HEK293 (cell line): ENCODE results near the gene ERBIN.

ENCODE experiments used
- GFI1B ChIP-seq: fragments of 450-650 bp; formaldehyde crosslinking; IDR thresholded peaks from 2 replicates; pipeline ENCODE4 v1.5.1; 2016; ENCODE audit warnings: missing biosample characterization, missing genetic modification characterization
- YY2 ChIP-seq: fragments of 450-650 bp; formaldehyde crosslinking; IDR thresholded peaks from 2 replicates; pipeline ENCODE4 v1.5.1; 2016; ENCODE audit warnings: missing biosample characterization, missing genetic modification characterization
- ZBTB8A ChIP-seq: fragments of 450-650 bp; formaldehyde crosslinking; IDR thresholded peaks from 2 replicates; pipeline ENCODE4 v1.5.1; 2016; ENCODE audit warnings: missing biosample characterization, missing genetic modification characterization
- ZNF138 ChIP-seq: fragments of 450-650 bp; formaldehyde crosslinking; IDR thresholded peaks from 2 replicates; pipeline ENCODE4 v1.5.1; 2016; ENCODE audit warnings: missing biosample characterization, missing genetic modification characterization, borderline replicate concordance
- ZNF169 ChIP-seq: fragments of 450-650 bp; formaldehyde crosslinking; IDR thresholded peaks from 2 replicates; pipeline ENCODE4 v1.5.1; 2016; ENCODE audit warnings: missing biosample characterization, missing genetic modification characterization
- ZNF311 ChIP-seq: fragments of 450-650 bp; formaldehyde crosslinking; IDR thresholded peaks from 2 replicates; pipeline ENCODE4 v1.5.1; 2017; ENCODE audit warnings: missing biosample characterization, missing genetic modification characterization, borderline replicate concordance
- ZNF341 ChIP-seq: fragments of 450-650 bp; formaldehyde crosslinking; IDR thresholded peaks from 2 replicates; pipeline ENCODE4; 2016; ENCODE audit warnings: low read depth, missing biosample characterization, missing genetic modification characterization
- ZNF350 ChIP-seq: fragments of 450-650 bp; formaldehyde crosslinking; IDR thresholded peaks from 2 replicates; pipeline ENCODE4 v1.5.0; 2017; ENCODE audit warnings: missing biosample characterization, mild to moderate bottlenecking, missing genetic modification characterization
- ZNF423 ChIP-seq: fragments of 450-650 bp; formaldehyde crosslinking; IDR thresholded peaks from 2 replicates; pipeline ENCODE4 v1.5.1; 2016; ENCODE audit warnings: missing biosample characterization, missing genetic modification characterization
- ZNF510 ChIP-seq: fragments of 450-650 bp; formaldehyde crosslinking; IDR thresholded peaks from 2 replicates; pipeline ENCODE4 v1.5.1; 2018; ENCODE audit warnings: mild to moderate bottlenecking, missing genetic modification characterization, missing biosample characterization; ENCODE audit not compliant: insufficient replicate concordance
- ZNF521 ChIP-seq: fragments of 450-650 bp; formaldehyde crosslinking; IDR thresholded peaks from 2 replicates; pipeline ENCODE4 v1.5.1; 2017; ENCODE audit warnings: missing biosample characterization, mild to moderate bottlenecking, missing genetic modification characterization
- ZNF629 ChIP-seq: fragments of 450-650 bp; formaldehyde crosslinking; IDR thresholded peaks from 2 replicates; pipeline ENCODE4 v1.5.1; 2017; ENCODE audit warnings: missing biosample characterization, missing genetic modification characterization
- ZNF791 ChIP-seq: fragments of 450-650 bp; formaldehyde crosslinking; IDR thresholded peaks from 2 replicates; pipeline ENCODE4 v1.5.1; 2016; ENCODE audit warnings: missing biosample characterization, missing genetic modification characterization
- ZSCAN30 ChIP-seq: fragments of 450-650 bp; IDR thresholded peaks from 2 replicates; pipeline ENCODE4 v1.5.1; 2018; ENCODE audit warnings: missing biosample characterization, mild to moderate bottlenecking, missing genetic modification characterization, moderate library complexity
- TF ChIP-seq, protein P1 (sequence below): fragments of 450-650 bp; formaldehyde crosslinking; IDR thresholded peaks from 2 replicates; pipeline ENCODE4 v1.5.1; 2016; ENCODE audit warnings: missing biosample characterization, missing genetic modification characterization, low read depth
- TF ChIP-seq, protein P2 (sequence below): fragments of 450-650 bp; formaldehyde crosslinking; conservative IDR thresholded peaks from 2 replicates; pipeline ENCODE4 v1.5.1; 2016; ENCODE audit warnings: low read depth, missing biosample characterization, missing genetic modification characterization
- TF ChIP-seq, protein P3 (sequence below): sonication (generic); formaldehyde crosslinking; IDR thresholded peaks from 2 replicates; pipeline ENCODE4 v1.8.1; 2022; ENCODE audit warnings: mild to moderate bottlenecking, moderate library complexity, missing genetic modification reagents
- TF ChIP-seq, protein P4 (sequence below): fragments of 450-650 bp; formaldehyde crosslinking; IDR thresholded peaks from 2 replicates; pipeline ENCODE4 v1.5.1; 2016; ENCODE audit warnings: missing biosample characterization, missing genetic modification characterization, borderline replicate concordance
- TF ChIP-seq, protein P5 (sequence below): fragments of 450-650 bp; formaldehyde crosslinking; IDR thresholded peaks from 2 replicates; pipeline ENCODE4 v1.5.1; 2016; ENCODE audit warnings: missing biosample characterization, missing genetic modification characterization, borderline replicate concordance
- TF ChIP-seq, protein P6 (sequence below): fragments of 450-650 bp; IDR thresholded peaks from 2 replicates; pipeline ENCODE4 v1.5.1; 2018; ENCODE audit warnings: missing biosample characterization, mild to moderate bottlenecking, missing genetic modification characterization

ERBIN gene

DNA sequence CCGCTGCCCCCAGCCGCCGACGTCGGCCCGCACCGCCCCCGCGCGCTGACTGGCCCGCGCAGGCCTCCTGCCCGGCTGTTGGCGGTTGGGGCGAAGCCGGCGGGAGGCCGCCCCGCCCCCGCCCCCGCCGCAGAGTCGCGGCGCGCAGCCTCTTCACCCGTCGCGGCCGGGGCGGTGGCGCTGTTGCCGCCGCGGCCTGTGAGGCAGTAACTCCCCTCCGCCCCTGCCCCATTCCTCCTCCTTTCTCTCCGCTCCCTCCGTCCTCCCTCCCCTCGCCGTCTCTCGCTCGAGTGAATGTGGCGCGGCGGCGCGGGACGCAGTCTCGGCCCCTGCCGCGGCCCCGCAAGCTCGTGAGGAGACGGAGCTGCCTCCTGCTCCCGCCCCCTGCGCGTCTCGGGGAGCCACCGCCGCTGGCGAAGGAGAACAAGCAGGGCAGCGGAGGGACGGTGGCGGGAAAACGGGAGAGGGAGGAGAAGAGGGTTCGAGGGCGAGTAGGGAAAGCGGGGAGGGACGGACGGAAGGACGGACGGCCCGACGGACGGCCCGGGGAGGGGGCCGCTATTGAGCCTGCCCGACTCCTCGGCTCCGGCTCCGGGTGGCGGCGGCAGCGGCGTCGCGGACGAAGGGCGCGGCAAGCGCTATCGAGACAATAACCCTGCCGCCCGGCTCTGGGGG is 637 bp upstream of the ERBIN start (continued):
- TF ChIP-seq, protein P1, sequence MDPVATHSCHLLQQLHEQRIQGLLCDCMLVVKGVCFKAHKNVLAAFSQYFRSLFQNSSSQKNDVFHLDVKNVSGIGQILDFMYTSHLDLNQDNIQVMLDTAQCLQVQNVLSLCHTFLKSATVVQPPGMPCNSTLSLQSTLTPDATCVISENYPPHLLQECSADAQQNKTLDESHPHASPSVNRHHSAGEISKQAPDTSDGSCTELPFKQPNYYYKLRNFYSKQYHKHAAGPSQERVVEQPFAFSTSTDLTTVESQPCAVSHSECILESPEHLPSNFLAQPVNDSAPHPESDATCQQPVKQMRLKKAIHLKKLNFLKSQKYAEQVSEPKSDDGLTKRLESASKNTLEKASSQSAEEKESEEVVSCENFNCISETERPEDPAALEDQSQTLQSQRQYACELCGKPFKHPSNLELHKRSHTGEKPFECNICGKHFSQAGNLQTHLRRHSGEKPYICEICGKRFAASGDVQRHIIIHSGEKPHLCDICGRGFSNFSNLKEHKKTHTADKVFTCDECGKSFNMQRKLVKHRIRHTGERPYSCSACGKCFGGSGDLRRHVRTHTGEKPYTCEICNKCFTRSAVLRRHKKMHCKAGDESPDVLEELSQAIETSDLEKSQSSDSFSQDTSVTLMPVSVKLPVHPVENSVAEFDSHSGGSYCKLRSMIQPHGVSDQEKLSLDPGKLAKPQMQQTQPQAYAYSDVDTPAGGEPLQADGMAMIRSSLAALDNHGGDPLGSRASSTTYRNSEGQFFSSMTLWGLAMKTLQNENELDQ: no peak
- TF ChIP-seq, protein P2, sequence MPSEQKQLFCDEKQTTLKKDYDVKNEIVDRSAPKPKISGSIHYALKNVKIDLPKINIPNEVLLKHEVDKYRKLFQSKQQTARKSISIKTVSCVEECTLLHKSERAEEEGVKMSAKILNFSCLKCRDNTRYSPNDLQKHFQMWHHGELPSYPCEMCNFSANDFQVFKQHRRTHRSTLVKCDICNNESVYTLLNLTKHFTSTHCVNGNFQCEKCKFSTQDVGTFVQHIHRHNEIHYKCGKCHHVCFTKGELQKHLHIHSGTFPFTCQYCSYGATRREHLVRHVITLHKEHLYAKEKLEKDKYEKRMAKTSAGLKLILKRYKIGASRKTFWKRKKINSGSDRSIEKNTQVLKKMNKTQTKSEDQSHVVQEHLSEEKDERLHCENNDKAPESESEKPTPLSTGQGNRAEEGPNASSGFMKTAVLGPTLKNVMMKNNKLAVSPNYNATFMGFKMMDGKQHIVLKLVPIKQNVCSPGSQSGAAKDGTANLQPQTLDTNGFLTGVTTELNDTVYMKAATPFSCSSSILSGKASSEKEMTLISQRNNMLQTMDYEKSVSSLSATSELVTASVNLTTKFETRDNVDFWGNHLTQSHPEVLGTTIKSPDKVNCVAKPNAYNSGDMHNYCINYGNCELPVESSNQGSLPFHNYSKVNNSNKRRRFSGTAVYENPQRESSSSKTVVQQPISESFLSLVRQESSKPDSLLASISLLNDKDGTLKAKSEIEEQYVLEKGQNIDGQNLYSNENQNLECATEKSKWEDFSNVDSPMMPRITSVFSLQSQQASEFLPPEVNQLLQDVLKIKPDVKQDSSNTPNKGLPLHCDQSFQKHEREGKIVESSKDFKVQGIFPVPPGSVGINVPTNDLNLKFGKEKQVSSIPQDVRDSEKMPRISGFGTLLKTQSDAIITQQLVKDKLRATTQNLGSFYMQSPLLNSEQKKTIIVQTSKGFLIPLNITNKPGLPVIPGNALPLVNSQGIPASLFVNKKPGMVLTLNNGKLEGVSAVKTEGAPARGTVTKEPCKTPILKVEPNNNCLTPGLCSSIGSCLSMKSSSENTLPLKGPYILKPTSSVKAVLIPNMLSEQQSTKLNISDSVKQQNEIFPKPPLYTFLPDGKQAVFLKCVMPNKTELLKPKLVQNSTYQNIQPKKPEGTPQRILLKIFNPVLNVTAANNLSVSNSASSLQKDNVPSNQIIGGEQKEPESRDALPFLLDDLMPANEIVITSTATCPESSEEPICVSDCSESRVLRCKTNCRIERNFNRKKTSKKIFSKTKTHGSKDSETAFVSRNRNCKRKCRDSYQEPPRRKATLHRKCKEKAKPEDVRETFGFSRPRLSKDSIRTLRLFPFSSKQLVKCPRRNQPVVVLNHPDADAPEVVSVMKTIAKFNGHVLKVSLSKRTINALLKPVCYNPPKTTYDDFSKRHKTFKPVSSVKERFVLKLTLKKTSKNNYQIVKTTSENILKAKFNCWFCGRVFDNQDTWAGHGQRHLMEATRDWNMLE: no peak
- TF ChIP-seq, protein P3, sequence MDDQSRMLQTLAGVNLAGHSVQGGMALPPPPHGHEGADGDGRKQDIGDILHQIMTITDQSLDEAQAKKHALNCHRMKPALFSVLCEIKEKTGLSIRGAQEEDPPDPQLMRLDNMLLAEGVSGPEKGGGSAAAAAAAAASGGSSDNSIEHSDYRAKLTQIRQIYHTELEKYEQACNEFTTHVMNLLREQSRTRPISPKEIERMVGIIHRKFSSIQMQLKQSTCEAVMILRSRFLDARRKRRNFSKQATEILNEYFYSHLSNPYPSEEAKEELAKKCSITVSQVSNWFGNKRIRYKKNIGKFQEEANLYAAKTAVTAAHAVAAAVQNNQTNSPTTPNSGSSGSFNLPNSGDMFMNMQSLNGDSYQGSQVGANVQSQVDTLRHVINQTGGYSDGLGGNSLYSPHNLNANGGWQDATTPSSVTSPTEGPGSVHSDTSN: peak; percentile 88; the same call in 1 of the 2 replicates
- TF ChIP-seq YY2 (peak; percentile 42; the same call in 1 of the 2 replicates), ZNF791 (tag by site-specific recombination) (no peak), ZNF138 (no peak), ZNF169 (tag by site-specific recombination) (no peak), ZNF510 (no peak), ZNF311 (no peak), ZNF629 (tag by site-specific recombination) (peak; percentile 37; the same call in 1 of the 2 replicates), ZNF350 (tag by site-specific recombination) (no peak), ZBTB8A (tag by site-specific recombination) (peak; percentile 50; the same call in 1 of the 2 replicates), ZNF423 (tag by site-specific recombination) (peak; percentile 15; the same call in 1 of the 2 replicates), GFI1B (tag by site-specific recombination) (no peak), ZNF341 (tag by site-specific recombination) (peak; percentile 99), ZNF521 (tag by site-specific recombination) (no peak), ZSCAN30 (tag by site-specific recombination) (peak; percentile 71)
- TF ChIP-seq, protein P4, sequence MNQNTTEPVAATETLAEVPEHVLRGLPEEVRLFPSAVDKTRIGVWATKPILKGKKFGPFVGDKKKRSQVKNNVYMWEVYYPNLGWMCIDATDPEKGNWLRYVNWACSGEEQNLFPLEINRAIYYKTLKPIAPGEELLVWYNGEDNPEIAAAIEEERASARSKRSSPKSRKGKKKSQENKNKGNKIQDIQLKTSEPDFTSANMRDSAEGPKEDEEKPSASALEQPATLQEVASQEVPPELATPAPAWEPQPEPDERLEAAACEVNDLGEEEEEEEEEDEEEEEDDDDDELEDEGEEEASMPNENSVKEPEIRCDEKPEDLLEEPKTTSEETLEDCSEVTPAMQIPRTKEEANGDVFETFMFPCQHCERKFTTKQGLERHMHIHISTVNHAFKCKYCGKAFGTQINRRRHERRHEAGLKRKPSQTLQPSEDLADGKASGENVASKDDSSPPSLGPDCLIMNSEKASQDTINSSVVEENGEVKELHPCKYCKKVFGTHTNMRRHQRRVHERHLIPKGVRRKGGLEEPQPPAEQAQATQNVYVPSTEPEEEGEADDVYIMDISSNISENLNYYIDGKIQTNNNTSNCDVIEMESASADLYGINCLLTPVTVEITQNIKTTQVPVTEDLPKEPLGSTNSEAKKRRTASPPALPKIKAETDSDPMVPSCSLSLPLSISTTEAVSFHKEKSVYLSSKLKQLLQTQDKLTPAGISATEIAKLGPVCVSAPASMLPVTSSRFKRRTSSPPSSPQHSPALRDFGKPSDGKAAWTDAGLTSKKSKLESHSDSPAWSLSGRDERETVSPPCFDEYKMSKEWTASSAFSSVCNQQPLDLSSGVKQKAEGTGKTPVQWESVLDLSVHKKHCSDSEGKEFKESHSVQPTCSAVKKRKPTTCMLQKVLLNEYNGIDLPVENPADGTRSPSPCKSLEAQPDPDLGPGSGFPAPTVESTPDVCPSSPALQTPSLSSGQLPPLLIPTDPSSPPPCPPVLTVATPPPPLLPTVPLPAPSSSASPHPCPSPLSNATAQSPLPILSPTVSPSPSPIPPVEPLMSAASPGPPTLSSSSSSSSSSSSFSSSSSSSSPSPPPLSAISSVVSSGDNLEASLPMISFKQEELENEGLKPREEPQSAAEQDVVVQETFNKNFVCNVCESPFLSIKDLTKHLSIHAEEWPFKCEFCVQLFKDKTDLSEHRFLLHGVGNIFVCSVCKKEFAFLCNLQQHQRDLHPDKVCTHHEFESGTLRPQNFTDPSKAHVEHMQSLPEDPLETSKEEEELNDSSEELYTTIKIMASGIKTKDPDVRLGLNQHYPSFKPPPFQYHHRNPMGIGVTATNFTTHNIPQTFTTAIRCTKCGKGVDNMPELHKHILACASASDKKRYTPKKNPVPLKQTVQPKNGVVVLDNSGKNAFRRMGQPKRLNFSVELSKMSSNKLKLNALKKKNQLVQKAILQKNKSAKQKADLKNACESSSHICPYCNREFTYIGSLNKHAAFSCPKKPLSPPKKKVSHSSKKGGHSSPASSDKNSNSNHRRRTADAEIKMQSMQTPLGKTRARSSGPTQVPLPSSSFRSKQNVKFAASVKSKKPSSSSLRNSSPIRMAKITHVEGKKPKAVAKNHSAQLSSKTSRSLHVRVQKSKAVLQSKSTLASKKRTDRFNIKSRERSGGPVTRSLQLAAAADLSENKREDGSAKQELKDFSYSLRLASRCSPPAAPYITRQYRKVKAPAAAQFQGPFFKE (tag by site-specific recombination): no peak
- TF ChIP-seq, protein P5, sequence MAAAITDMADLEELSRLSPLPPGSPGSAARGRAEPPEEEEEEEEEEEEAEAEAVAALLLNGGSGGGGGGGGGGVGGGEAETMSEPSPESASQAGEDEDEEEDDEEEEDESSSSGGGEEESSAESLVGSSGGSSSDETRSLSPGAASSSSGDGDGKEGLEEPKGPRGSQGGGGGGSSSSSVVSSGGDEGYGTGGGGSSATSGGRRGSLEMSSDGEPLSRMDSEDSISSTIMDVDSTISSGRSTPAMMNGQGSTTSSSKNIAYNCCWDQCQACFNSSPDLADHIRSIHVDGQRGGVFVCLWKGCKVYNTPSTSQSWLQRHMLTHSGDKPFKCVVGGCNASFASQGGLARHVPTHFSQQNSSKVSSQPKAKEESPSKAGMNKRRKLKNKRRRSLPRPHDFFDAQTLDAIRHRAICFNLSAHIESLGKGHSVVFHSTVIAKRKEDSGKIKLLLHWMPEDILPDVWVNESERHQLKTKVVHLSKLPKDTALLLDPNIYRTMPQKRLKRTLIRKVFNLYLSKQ: no peak; the same call in 1 of the 2 replicates
- TF ChIP-seq, protein P6, sequence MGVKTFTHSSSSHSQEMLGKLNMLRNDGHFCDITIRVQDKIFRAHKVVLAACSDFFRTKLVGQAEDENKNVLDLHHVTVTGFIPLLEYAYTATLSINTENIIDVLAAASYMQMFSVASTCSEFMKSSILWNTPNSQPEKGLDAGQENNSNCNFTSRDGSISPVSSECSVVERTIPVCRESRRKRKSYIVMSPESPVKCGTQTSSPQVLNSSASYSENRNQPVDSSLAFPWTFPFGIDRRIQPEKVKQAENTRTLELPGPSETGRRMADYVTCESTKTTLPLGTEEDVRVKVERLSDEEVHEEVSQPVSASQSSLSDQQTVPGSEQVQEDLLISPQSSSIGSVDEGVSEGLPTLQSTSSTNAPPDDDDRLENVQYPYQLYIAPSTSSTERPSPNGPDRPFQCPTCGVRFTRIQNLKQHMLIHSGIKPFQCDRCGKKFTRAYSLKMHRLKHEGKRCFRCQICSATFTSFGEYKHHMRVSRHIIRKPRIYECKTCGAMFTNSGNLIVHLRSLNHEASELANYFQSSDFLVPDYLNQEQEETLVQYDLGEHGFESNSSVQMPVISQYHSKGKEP (tag by site-specific recombination): peak; percentile 36; the same call in 1 of the 2 replicates
